GM10248 (cell line): ENCODE results near the gene OR2Z1.

ENCODE experiments used
- CTCF ChIA-PET: fragments of 300-600 bp; sonication (Branson Sonifier 250); formaldehyde crosslinking; extraction: SDS; loops from one replicate; lab custom pipeline; 2021; ENCODE audit warnings: antibody characterized with exemption; lab: Yijun Ruan, JAX
- POLR2A ChIA-PET: fragments of 350-650 bp; sonication (Branson Sonifier 250); formaldehyde crosslinking; extraction: SDS; loops from one replicate; lab custom pipeline; 2020; ENCODE audit warnings: antibody characterized with exemption; lab: Yijun Ruan, JAX
- DNase-seq: peaks from one replicate; pipeline ENCODE4 v3.0.0; 2012; ENCODE audit errors: extremely low spot score
- TF ChIP-seq, protein P1 (sequence below): IDR thresholded peaks from 2 replicates; pipeline ENCODE4 v1.5.1; 2012; ENCODE audit warnings: mild to moderate bottlenecking, low read depth; ENCODE audit errors: extremely low read depth, missing control alignments, control extremely low read depth

The OR2Z1 gene

GRCh38 chr19:8721334-8721733, at the start of gene OR2Z1:
Gene OR2Z1 (plus strand): TSS chr19:8721634. CDS start chr19:8731029, 9,395 bp downstream.
- ChIA-PET CTCF (interaction anchor here (1.1 kb wide), 1 partner anchor 12 kb away, joined by 3 read pairs; no protein-coding TSS in a partner anchor), POLR2A (no interaction called here)
- DNase-seq, result no peak
- TF ChIP-seq, protein P1, sequence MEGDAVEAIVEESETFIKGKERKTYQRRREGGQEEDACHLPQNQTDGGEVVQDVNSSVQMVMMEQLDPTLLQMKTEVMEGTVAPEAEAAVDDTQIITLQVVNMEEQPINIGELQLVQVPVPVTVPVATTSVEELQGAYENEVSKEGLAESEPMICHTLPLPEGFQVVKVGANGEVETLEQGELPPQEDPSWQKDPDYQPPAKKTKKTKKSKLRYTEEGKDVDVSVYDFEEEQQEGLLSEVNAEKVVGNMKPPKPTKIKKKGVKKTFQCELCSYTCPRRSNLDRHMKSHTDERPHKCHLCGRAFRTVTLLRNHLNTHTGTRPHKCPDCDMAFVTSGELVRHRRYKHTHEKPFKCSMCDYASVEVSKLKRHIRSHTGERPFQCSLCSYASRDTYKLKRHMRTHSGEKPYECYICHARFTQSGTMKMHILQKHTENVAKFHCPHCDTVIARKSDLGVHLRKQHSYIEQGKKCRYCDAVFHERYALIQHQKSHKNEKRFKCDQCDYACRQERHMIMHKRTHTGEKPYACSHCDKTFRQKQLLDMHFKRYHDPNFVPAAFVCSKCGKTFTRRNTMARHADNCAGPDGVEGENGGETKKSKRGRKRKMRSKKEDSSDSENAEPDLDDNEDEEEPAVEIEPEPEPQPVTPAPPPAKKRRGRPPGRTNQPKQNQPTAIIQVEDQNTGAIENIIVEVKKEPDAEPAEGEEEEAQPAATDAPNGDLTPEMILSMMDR, result no peak

GRCh38 chr19:8673276-8673891, 48.0 kb upstream of the OR2Z1 start:
- no peak for DNase-seq
- ChIA-PET CTCF (interaction anchor here (1.3 kb wide), 1 partner anchor 21 kb away, joined by 3 read pairs; no protein-coding TSS in a partner anchor), POLR2A (no interaction called here)
- TF ChIP-seq, protein P1, result no peak

DNA sequence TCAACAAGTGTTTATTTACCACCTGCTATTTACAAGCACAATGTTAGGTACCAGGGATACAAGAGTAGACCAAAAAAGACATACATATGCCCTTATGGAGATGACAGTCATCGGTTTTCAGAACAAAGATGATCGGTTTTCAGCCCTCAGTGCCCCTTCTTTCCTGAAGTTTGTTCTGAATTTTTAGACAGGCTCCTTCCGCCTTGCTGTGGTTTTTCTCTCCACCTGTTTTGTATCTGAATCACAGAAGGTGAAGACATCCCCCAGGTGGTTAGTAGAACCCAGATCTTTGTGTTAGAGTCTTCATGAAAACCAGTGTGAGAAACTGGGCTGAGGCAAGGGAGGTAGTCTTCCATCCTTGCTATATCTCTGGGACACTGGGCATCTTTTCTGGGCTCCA, 46.4 kb upstream of the OR2Z1 start:
- ChIA-PET CTCF (no interaction called here), POLR2A (no interaction called here)
- DNase-seq, result no peak
- TF ChIP-seq, protein P1, result no peak

- no peak for DNase-seq
- POLR2A ChIA-PET, result no interaction called here
- CTCF ChIA-PET, result no interaction called here
- TF ChIP-seq, protein P1, result no peak
Measured at GRCh38 chr19:8678244-8678807, 43.1 kb upstream of the OR2Z1 start.

DNA sequence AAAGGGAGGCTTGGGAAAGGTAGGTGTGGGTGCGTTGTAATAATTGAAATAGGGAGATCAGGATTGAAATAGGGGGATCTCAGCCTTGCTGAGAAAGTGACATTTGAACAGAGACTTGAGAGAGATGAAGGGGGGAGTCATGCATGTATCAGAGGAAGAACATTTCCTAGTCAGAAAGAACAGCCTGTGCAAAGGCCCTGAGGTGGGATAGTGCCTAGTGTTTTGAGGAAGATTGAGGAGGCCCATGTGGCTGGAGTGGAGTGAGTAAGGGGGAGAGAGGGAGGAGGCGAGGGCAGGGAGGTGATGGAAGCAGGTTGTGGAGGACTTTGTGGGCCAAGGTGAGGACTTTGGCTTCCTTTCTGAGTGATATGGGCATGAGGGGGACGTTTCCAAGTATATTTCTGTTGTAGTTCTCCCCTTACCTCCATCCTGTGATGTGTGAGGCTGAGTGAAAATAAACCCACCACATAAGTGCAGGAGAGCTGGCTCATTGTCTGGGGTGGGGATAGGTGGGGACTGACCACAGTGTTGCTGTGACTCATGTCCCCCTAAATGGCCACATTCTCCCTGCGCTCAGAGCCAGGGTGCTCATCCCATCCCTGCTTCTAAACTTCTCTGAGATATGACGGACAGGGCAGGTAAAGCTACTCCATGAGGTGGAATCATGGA, 40.6 kb upstream of the OR2Z1 start:
- POLR2A ChIA-PET, result no interaction called here
- DNase-seq, result no peak

More for the DNA sequence above, 40.6 kb upstream of the OR2Z1 start:
- CTCF ChIA-PET, result no interaction called here
- TF ChIP-seq, protein P1, result no peak
